B cell (primary cell): ENCODE data around the gene ADAMTS19. TPM values are rescaled to one million over a fixed set of nuclear protein-coding genes. Genes with fewer than 3 reads are reported as not detected.

Experiments used
- ATAC-seq: fragments of 200-7000 bp; cut with Tn5 transposase; one replicate; pipeline ENCODE4 v1.10.0; 2021; ENCODE audit warnings: low read depth, mild to moderate bottlenecking, moderate number of reproducible peaks, moderate library complexity
- CTCF ChIA-PET: fragments of 350-600 bp; sonication (Branson Sonifier 250); formaldehyde crosslinking; loops from one replicate; lab custom pipeline; 2021; ENCODE audit warnings: antibody characterized with exemption, inconsistent platforms; lab: Charles Lee
- POLR2A ChIA-PET: fragments of 350-600 bp; sonication (Branson Sonifier 250); formaldehyde crosslinking; loops from one replicate; lab custom pipeline; 2021; ENCODE audit warnings: antibody characterized with exemption; lab: Charles Lee
- DNase-seq: peaks from one replicate; pipeline ENCODE4 v3.0.0; 2013
- H2AFZ ChIP-seq: 2 replicates; pipeline ENCODE4 v1.6.1; 2012; ENCODE audit warnings: mild to moderate bottlenecking, low read depth, low read length; ENCODE audit not compliant: insufficient read depth, poor library complexity, severe bottlenecking
- H3K27ac ChIP-seq, 2 donors: 1 replicate in 1 of 2; 2 replicates in 1 of 2; pipeline ENCODE4 v1.5.1; 2012 to 2013; ENCODE audit warnings: low read length in 2 of 2, mild to moderate bottlenecking in 2 of 2, moderate library complexity in 1 of 2
- H3K27me3 ChIP-seq, 4 experiments: fragments of 200-600 bp in 1 of 4; sonication (generic) in 1 of 4; replicated peaks in 1 of 4; 1 replicate in 2 of 4; 2 replicates in 2 of 4; pipeline versions ENCODE4 v1.6.1 to v1.7.0; 2013 to 2016; ENCODE audit warnings: low read length in 3 of 4, mild to moderate bottlenecking in 2 of 4, mixed read lengths in 1 of 4, moderate library complexity in 1 of 4; ENCODE audit not compliant: insufficient read depth in 4 of 4, control insufficient read depth in 3 of 4; ENCODE audit errors: control extremely low read depth in 1 of 4
- H3K36me3 ChIP-seq, 2 experiments: replicated peaks in 1 of 2; 1 replicate in 1 of 2; 2 replicates in 1 of 2; pipeline versions ENCODE4 v1.6.1 to v1.7.1; 2013; ENCODE audit warnings: low read length in 1 of 2; ENCODE audit not compliant: insufficient read depth in 2 of 2, control insufficient read depth in 1 of 2; ENCODE audit errors: control extremely low read depth in 1 of 2, extremely low read depth in 1 of 2
- H3K4me1 ChIP-seq, 2 donors: fragments of 200-600 bp in 1 of 2; sonication (generic) in 1 of 2; 1 replicate in 1 of 2; 2 replicates in 1 of 2; pipeline versions ENCODE4 v1.5.1 to v1.6.1; 2013 to 2017; ENCODE audit warnings: low read length in 2 of 2; ENCODE audit not compliant: control insufficient read depth in 2 of 2, insufficient read depth in 2 of 2
- H3K4me2 ChIP-seq: replicated peaks from 2 replicates; pipeline ENCODE3; 2012; ENCODE audit warnings: mild to moderate bottlenecking, low read depth, low read length; ENCODE audit not compliant: poor library complexity, severe bottlenecking
- H3K4me3 ChIP-seq, 5 experiments: fragments of 200-600 bp in 1 of 5; sonication (generic) in 1 of 5; 1 replicate in 3 of 5; 2 replicates in 2 of 5; pipeline versions ENCODE4 v1.5.1 to v1.7.0; 2011 to 2016; ENCODE audit warnings: low read length in 4 of 5, mild to moderate bottlenecking in 4 of 5, low read depth in 2 of 5, control low read depth in 1 of 5, moderate library complexity in 1 of 5; ENCODE audit not compliant: insufficient read depth in 1 of 5; ENCODE audit errors: control extremely low read depth in 1 of 5, extremely low read depth in 1 of 5
- H3K79me2 ChIP-seq: fragments of 200-600 bp; sonication (generic); one replicate; pipeline ENCODE4 v1.6.0; 2016; ENCODE audit warnings: low read length; ENCODE audit not compliant: control insufficient read depth, insufficient read depth
- H3K9ac ChIP-seq: fragments of 200-600 bp; sonication (generic); 2 replicates; pipeline ENCODE4 v1.6.1; 2017; ENCODE audit warnings: mild to moderate bottlenecking, low read length, moderate library complexity
- H3K9me3 ChIP-seq, 3 donors: one replicate each; pipeline versions ENCODE4 v1.6.1 to v1.7.1; 2013; ENCODE audit warnings: low read length in 2 of 3; ENCODE audit not compliant: control insufficient read depth in 2 of 3, insufficient read depth in 1 of 3; ENCODE audit errors: control extremely low read depth in 1 of 3
- H4K20me1 ChIP-seq: 2 replicates; pipeline ENCODE4 v1.6.0; 2012; ENCODE audit warnings: mild to moderate bottlenecking, low read length; ENCODE audit not compliant: insufficient read depth, control insufficient read depth, poor library complexity, severe bottlenecking
- H3K27ac Mint-ChIP-seq: one replicate; pipeline ENCODE4 v1.8.0; 2021; ENCODE audit warnings: mixed read lengths
- H3K27me3 Mint-ChIP-seq: one replicate; pipeline ENCODE4 v1.8.0; 2021; ENCODE audit warnings: mixed read lengths
- H3K4me1 Mint-ChIP-seq: one replicate; pipeline ENCODE4 v1.8.0; 2021; ENCODE audit warnings: mixed read lengths
- H3K4me3 Mint-ChIP-seq: one replicate; pipeline ENCODE4 v1.8.0; 2021; ENCODE audit warnings: mixed read lengths
- H3K9me3 Mint-ChIP-seq: one replicate; pipeline ENCODE4 v1.8.0; 2022; ENCODE audit warnings: mixed read lengths; ENCODE audit not compliant: insufficient read depth
- CTCF ChIP-seq: fragments of 200-600 bp; IDR thresholded peaks from one replicate; pipeline ENCODE4 v1.8.0; 2022; ENCODE audit warnings: antibody characterized with exemption, mild to moderate bottlenecking
- EZH2 ChIP-seq: IDR thresholded peaks from 2 replicates; pipeline ENCODE4 v1.6.1; 2012; ENCODE audit warnings: borderline replicate concordance, low read depth, mild to moderate bottlenecking, moderate library complexity, low read length; ENCODE audit not compliant: insufficient read depth, poor library complexity, severe bottlenecking
- WGBS: methylation state at CpG from one replicate; pipeline ENCODE4 v1.1.5; 2013; ENCODE audit warnings: missing lambda C conversion rate; ENCODE audit not compliant: insufficient coverage; 5-methylcytosine and 5-hydroxymethylcytosine counted together
- intact Hi-C: fragments of 100-400 bp; cut with micrococcal nuclease; formaldehyde crosslinking; loops from one replicate; pipeline ENCODE4 v1.10.0; 2022
- polyA plus RNA-seq: library from polyadenylated mRNA; depleted of rRNA; stranded (reverse); fragments of >200 nt; gene quantifications from 2 replicates; pipeline ENCODE4 v1.2.3, GENCODE V29; 2012
- total RNA-seq, 2 donors: library from RNA; stranded (reverse); fragments of 120-200 nt in 1 of 2; gene quantifications; 1 replicate in 1 of 2; 2 replicates in 1 of 2; pipeline versions ENCODE4 v1.2.3 to v1.2.4, GENCODE V29; 2013 to 2022

The ADAMTS19 gene
- total and polyA plus RNA-seq, 2 donors (not counting 1 experiment from before 2014, with no cell fraction given), result not detected

GRCh38 chr5:129431406-129431805 lies 28.7 kb upstream of the ADAMTS19 start:
- ChIA-PET CTCF (no interaction called here), POLR2A (no interaction called here)
- no peaks in the 10 kb centered on the region for H3K4me1 ChIP-seq
- DNase-seq, result no peak
- H3K4me3 Mint-ChIP-seq, result no peak overlapping the region
- H3K4me2 ChIP-seq, result no peak overlapping the region
- no peaks in the 10 kb centered on the region for H3K36me3 ChIP-seq
- H3K27me3 ChIP-seq, result no peaks in the 10 kb centered on the region
- H3K27me3 Mint-ChIP-seq, result no peaks in the 10 kb centered on the region
- no peaks in the 10 kb centered on the region for H3K4me1 Mint-ChIP-seq
- H3K79me2 ChIP-seq, result no peaks in the 10 kb centered on the region
- intact Hi-C loops, result no loop called here
- no peak overlapping the region for H3K4me3 ChIP-seq
- no peak for ATAC-seq
- H3K27ac ChIP-seq, result no peak overlapping the region
- no peaks in the 10 kb centered on the region for H4K20me1 ChIP-seq
- H3K9me3 ChIP-seq, result no peaks in the 10 kb centered on the region
- no peak overlapping the region for H3K27ac Mint-ChIP-seq
- no peak for TF ChIP-seq CTCF
- no peak for TF ChIP-seq EZH2
- no peak overlapping the region for H2AFZ ChIP-seq
- no peaks in the 10 kb centered on the region for H3K9me3 Mint-ChIP-seq
- H3K9ac ChIP-seq, result no peak overlapping the region

- Histone ChIP-seq H3K27ac (no peak overlapping the region), H3K9me3 (no peaks in the 10 kb centered on the region), H3K36me3 (no peaks in the 10 kb centered on the region), H4K20me1 (no peaks in the 10 kb centered on the region), H3K4me2 (no peak overlapping the region), H3K4me1 (no peaks in the 10 kb centered on the region), H3K4me3 (no peak overlapping the region), H3K27me3 (no peaks in the 10 kb centered on the region), H3K79me2 (no peaks in the 10 kb centered on the region), H3K9ac (no peak overlapping the region), H2AFZ (no peak overlapping the region)
- Mint-ChIP-seq H3K27me3 (peaks cover 3% of the 10 kb centered on the region), H3K27ac (no peak overlapping the region), H3K9me3 (no peaks in the 10 kb centered on the region), H3K4me1 (no peaks in the 10 kb centered on the region), H3K4me3 (no peak overlapping the region)
- 100% methylated on average over 1 of the region's 3 CpGs for WGBS
- CTCF ChIA-PET, result no interaction called here
- DNase-seq (no peak), ATAC-seq (no peak)
- TF ChIP-seq EZH2, result no peak
- POLR2A ChIA-PET, result no interaction called here
- intact Hi-C loops, result no loop called here
Measured at GRCh38 chr5:129438322-129438721, 21.8 kb upstream of the ADAMTS19 start.
